AG20443 (cell line): Measurements from ENCODE around the gene CACNB3.

Source experiments
- DNase-seq: peaks from one replicate; pipeline ENCODE4 v3.0.0; 2012; ENCODE audit warnings: low spot score, mixed read lengths

The CACNB3 gene

GRCh38 chr12:48817873-48818830 is at the start of gene CACNB3:
CACNB3 (plus strand) TSS chr12:48818496; CDS start chr12:48818930, 434 bp downstream.
- DNase-seq = peak; percentile 85

GRCh38 chr12:48768736-48769135 is 49.6 kb upstream of the CACNB3 start:
- no peak for DNase-seq

GRCh38 chr12:48770756-48771155 is 47.5 kb upstream of the CACNB3 start:
- DNase-seq = no peak

- DNase-seq = no peak
These were observed 46.6 kb upstream of the CACNB3 start for GRCh38 chr12:48771588-48772112.

GRCh38 chr12:48773686-48774085 is 44.6 kb upstream of the CACNB3 start:
- no peak for DNase-seq

- DNase-seq = no peak
These were observed 43.8 kb upstream of the CACNB3 start for GRCh38 chr12:48774516-48774915.

GRCh38 chr12:48775299-48775698 is 43.0 kb upstream of the CACNB3 start:
- DNase-seq = no peak

- DNase-seq = no peak
These were observed 42.2 kb upstream of the CACNB3 start for GRCh38 chr12:48775991-48776649.

GRCh38 chr12:48776956-48777355 is 41.3 kb upstream of the CACNB3 start:
- no peak for DNase-seq

GRCh38 chr12:48777501-48778400 is 40.5 kb upstream of the CACNB3 start:
- DNase-seq = no peak

- DNase-seq = no peak
These were observed 38.4 kb upstream of the CACNB3 start for GRCh38 chr12:48779869-48780268.

GRCh38 chr12:48780381-48781025 is 37.8 kb upstream of the CACNB3 start:
- DNase-seq = no peak

GRCh38 chr12:48781750-48782456 is 36.4 kb upstream of the CACNB3 start:
- no peak for DNase-seq

- DNase-seq = no peak
These were observed 35.6 kb upstream of the CACNB3 start for GRCh38 chr12:48782457-48783395.

GRCh38 chr12:48783432-48783831 is 34.9 kb upstream of the CACNB3 start:
- no peak for DNase-seq

- no peak for DNase-seq
These were observed 31.4 kb upstream of the CACNB3 start for GRCh38 chr12:48786591-48787544.

GRCh38 chr12:48787791-48788523 is 30.3 kb upstream of the CACNB3 start:
- peak; percentile 48 for DNase-seq

- DNase-seq = peak; percentile 58
These were observed 29.8 kb upstream of the CACNB3 start for GRCh38 chr12:48788524-48788853.
